Tibial nerve (tissue), 3 donors: ENCODE results near the gene EEPD1.

ENCODE experiments used
- CTCF ChIP-seq, 5 experiments: fragments of 200-600 bp in 3 of 5; fragments of 450-650 bp in 2 of 5; sonication (generic) in 3 of 5; IDR thresholded peaks; one replicate each; pipeline ENCODE4 v1.5.1; 2016 to 2019; ENCODE audit warnings: antibody characterized with exemption in 5 of 5, mild to moderate bottlenecking in 3 of 5, moderate library complexity in 2 of 5
- POLR2A ChIP-seq, 2 donors: fragments of 450-650 bp; IDR thresholded peaks; one replicate each; pipeline ENCODE4 v1.6.1; 2017; ENCODE audit warnings: antibody characterized with exemption in 2 of 2, mild to moderate bottlenecking in 2 of 2, moderate library complexity in 2 of 2

GRCh38 chr7:36217961-36218284 lies 64.9 kb downstream of the EEPD1 start:
- TF ChIP-seq CTCF (IDR thresholded peaks at IDR 0.05) (no peak), POLR2A (IDR thresholded peaks at IDR 0.05) (no peak)
